Esophagus (tissue), 2 donors: ENCODE results near the gene NCOA7. TPM values are rescaled to one million over a fixed set of nuclear protein-coding genes. Genes with fewer than 3 reads are reported as not detected.

Experiments
- H3K27ac ChIP-seq, 2 donors: one replicate each; pipeline ENCODE4 v1.5.1; 2013; ENCODE audit warnings: low read depth in 2 of 2, mild to moderate bottlenecking in 2 of 2, inconsistent platforms in 1 of 2, low read length in 1 of 2, moderate library complexity in 1 of 2
- H3K27me3 ChIP-seq, 2 donors: one replicate each; pipeline ENCODE4 v1.6.1; 2013; ENCODE audit warnings: low read length in 2 of 2, control low read depth in 1 of 2, mild to moderate bottlenecking in 1 of 2; ENCODE audit not compliant: insufficient read depth in 2 of 2, control insufficient read depth in 1 of 2
- H3K36me3 ChIP-seq, 2 donors: one replicate each; pipeline ENCODE4 v1.6.1; 2013; ENCODE audit warnings: low read length in 1 of 2; ENCODE audit not compliant: control insufficient read depth in 2 of 2, insufficient read depth in 2 of 2
- H3K4me1 ChIP-seq, 2 donors: one replicate each; pipeline ENCODE4 v1.6.1; 2013; ENCODE audit warnings: low read length in 1 of 2; ENCODE audit not compliant: control insufficient read depth in 2 of 2, insufficient read depth in 2 of 2
- H3K4me3 ChIP-seq, 2 donors: one replicate each; pipeline ENCODE4 v1.5.1; 2013; ENCODE audit warnings: low read length in 2 of 2, mild to moderate bottlenecking in 2 of 2, low read depth in 1 of 2, moderate library complexity in 1 of 2
- H3K9me3 ChIP-seq, 2 donors: one replicate each; pipeline ENCODE4 v1.6.1; 2013; ENCODE audit warnings: mild to moderate bottlenecking in 2 of 2, low read depth in 1 of 2, low read length in 1 of 2, moderate library complexity in 1 of 2; ENCODE audit not compliant: control insufficient read depth in 2 of 2, insufficient read depth in 1 of 2
- WGBS, 2 donors: extraction: QIAGEN DNeasy Blood & Tissue Kit; methylation state at CpG; one replicate each; pipeline ENCODE4 v1.1.7; 2013; 5-methylcytosine and 5-hydroxymethylcytosine counted together
- polyA plus RNA-seq, 2 donors: library from polyadenylated mRNA; stranded (reverse); fragments of 200-250 nt; gene quantifications; one replicate each; pipeline ENCODE4 v1.2.3, GENCODE V29; 2013
- donor health status: healthy with polysubstance abuse.
- donor health status: Bipolar disorder and iron deficiency.

Gene NCOA7
- polyA plus RNA-seq, 2 donors, result 9.3 to 24.1 TPM

DNA sequence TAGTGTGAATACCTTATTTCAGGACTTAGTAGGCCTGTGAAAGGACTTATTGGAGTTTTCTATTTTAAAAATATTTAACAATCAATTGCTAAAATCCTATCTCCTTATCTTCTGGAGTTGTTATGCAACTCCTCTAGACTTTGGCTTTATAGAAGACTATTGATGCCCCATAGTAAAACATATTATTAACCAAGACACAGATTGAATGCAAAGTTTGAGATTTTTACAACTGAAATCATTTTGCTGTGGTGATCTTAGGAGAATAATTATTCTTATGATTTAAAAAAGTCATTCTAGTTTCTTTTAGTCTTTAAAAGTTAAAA is 36.9 kb upstream of the NCOA7 start:
- Histone ChIP-seq H3K4me3 (no peak overlapping the region), H3K27ac (no peak overlapping the region), H3K4me1 (no peaks in the 10 kb centered on the region), H3K27me3 (no peaks in the 10 kb centered on the region), H3K36me3 (no peaks in the 10 kb centered on the region), H3K9me3 (no peaks in the 10 kb centered on the region)

DNA sequence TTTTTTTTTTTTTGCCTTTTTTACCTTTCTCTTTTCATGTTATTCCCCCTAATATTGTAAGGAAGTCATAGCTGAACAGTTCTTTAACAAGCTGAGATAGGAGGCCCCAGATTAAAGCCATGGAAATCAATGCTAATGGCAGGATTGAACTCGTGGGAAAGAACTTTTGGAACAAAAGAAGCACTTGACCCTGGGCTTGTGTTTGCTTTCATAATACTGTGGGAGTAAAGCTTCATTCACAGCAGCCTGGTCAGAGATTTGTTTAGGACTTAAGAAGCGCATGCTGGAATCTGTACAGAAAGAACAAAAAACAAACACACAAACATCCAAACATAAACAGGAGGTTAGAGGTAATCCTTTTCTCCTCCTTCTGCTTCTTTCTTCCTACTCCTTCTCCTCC is 36.2 kb upstream of the NCOA7 start:
- WGBS, 2 donors, result 39 to 64% methylated on average over 2 of the region's 2 CpGs
- Histone ChIP-seq H3K4me1 (no peaks in the 10 kb centered on the region), H3K27ac (no peak overlapping the region), H3K9me3 (peaks cover 0 to 2% of the 10 kb centered on the region in 2 donors), H3K36me3 (peaks cover 0 to 3% of the 10 kb centered on the region in 2 donors), H3K27me3 (no peaks in the 10 kb centered on the region), H3K4me3 (no peak overlapping the region)

DNA sequence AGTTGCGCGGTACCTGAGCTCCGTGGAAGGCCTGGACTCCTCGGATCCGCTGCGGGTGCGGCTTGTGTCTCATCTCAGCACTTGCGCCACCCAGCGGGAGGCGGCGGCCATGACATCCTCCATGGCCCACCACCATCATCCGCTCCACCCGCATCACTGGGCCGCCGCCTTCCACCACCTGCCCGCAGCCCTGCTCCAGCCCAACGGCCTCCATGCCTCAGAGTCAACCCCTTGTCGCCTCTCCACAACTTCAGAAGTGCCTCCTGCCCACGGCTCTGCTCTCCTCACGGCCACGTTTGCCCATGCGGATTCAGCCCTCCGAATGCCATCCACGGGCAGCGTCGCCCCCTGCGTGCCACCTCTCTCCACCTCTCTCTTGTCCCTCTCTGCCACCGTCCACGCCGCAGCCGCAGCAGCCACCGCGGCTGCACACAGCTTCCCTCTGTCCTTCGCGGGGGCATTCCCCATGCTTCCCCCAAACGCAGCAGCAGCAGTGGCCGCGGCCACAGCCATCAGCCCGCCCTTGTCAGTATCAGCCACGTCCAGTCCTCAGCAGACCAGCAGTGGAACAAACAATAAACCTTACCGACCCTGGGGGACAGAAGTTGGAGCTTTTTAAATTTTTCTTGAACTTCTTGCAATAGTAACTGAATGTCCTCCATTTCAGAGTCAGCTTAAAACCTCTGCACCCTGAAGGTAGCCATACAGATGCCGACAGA is 31.4 kb upstream of the NCOA7 start:
- Histone ChIP-seq H3K4me3 (no peak overlapping the region), H3K36me3 (peaks cover 0 to 3% of the 10 kb centered on the region in 2 donors), H3K27me3 (peaks cover 0 to 3% of the 10 kb centered on the region in 2 donors), H3K9me3 (peaks cover 0 to 2% of the 10 kb centered on the region in 2 donors), H3K4me1 (no peaks in the 10 kb centered on the region), H3K27ac (no peak overlapping the region)
- WGBS, 2 donors, result 81 to 90% methylated on average over 42 of the region's 42 CpGs

DNA sequence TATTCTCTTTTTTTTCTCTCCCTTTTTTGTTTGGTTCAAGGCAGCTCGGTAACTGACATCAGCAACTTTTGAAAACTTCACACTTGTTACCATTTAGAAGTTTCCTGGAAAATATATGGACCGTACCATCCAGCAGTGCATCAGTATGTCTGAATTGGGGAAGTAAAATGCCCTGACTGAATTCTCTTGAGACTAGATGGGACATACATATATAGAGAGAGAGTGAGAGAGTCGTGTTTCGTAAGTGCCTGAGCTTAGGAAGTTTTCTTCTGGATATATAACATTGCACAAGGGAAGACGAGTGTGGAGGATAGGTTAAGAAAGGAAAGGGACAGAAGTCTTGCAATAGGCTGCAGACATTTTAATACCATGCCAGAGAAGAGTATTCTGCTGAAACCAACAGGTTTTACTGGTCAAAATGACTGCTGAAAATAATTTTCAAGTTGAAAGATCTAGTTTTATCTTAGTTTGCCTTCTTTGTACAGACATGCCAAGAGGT is 30.8 kb upstream of the NCOA7 start:
- Histone ChIP-seq H3K27ac (no peak overlapping the region), H3K9me3 (peaks cover 0 to 2% of the 10 kb centered on the region in 2 donors), H3K36me3 (peaks cover 0 to 3% of the 10 kb centered on the region in 2 donors), H3K4me3 (no peak overlapping the region), H3K27me3 (peaks cover 0 to 3% of the 10 kb centered on the region in 2 donors), H3K4me1 (no peaks in the 10 kb centered on the region)
- 72 to 73% methylated on average over 5 of the region's 5 CpGs for WGBS, 2 donors

DNA sequence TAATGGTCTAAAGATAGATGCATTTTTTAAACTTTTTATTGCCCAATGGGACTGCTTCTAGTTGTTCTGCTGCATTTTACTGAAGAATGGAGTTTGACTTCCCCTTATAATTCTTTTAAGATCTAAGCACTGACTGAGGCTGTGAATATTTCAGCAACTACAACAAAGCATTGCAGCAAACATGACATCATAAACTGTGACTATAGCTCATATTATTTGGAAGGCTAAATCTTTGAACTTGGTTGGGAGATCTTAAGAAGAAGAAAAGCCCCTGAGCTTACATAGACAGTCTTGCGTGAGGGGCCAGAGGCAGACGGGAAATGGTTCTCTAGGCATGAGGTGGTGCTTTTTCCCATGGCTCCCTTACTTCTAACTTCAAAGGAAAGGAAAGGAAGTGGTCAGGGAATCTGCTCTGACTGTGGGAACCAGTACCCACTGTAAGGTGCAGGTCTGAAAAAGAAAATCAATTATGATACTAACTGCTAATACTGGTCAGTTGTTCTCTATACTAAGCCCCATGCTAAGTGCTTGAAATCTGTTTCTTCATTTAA is 26.6 kb upstream of the NCOA7 start:
- no peak overlapping the region for H3K4me3 ChIP-seq
- no peaks in the 10 kb centered on the region for H3K4me1 ChIP-seq
- 73% methylated on average over 2 of the region's 2 CpGs for WGBS, 2 donors
- H3K27me3 ChIP-seq, result peaks cover 0 to 3% of the 10 kb centered on the region in 2 donors
- H3K36me3 ChIP-seq, result peaks cover 0 to 3% of the 10 kb centered on the region in 2 donors
- no peak overlapping the region for H3K27ac ChIP-seq
- peaks cover 0 to 1% of the 10 kb centered on the region in 2 donors for H3K9me3 ChIP-seq

DNA sequence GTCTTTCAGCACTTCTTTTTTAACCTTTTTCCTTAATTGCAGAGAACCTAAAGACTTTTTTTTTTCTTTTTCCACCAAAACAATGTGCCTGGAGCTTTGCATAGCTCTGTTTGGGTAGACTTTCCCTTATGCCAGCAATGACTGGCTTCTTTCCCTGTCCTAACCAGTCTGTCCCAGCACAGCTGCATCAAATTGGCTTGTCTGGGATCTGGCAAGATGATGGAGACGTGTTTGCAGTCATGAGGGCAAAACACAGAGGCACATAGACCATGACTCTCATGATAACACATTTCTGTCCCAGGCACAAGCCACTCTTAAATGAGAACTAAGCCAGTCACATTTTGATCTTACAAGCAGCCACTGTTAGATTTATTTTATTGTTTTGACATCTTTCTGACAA is 24.8 kb upstream of the NCOA7 start:
- Histone ChIP-seq H3K27ac (no peak overlapping the region), H3K4me3 (no peak overlapping the region), H3K4me1 (no peaks in the 10 kb centered on the region), H3K9me3 (no peaks in the 10 kb centered on the region), H3K36me3 (no peaks in the 10 kb centered on the region), H3K27me3 (no peaks in the 10 kb centered on the region)
- 55 to 71% methylated on average over 1 of the region's 1 CpG for WGBS, 2 donors

DNA sequence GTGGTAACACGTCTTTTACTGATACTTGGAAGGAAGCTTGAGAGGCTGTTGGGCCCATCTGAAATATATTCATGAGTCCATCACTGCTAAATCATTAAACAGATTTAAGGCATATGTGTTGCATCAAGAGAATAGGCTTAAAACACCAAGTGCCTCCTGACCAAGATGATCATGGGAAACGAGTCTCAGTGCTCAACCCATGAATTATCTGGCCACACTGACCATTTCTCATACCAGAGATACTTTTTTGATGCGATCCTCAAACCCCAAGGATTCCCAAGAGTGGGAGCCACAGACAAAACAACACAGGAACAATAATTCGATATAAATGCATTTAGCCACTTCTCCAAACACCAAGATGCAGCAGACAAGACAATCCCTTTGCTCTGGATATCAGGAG is 24.1 kb upstream of the NCOA7 start:
- Histone ChIP-seq H3K4me1 (no peaks in the 10 kb centered on the region), H3K27ac (no peak overlapping the region), H3K9me3 (no peaks in the 10 kb centered on the region), H3K27me3 (no peaks in the 10 kb centered on the region), H3K4me3 (no peak overlapping the region), H3K36me3 (no peaks in the 10 kb centered on the region)
- 78 to 82% methylated on average over 4 of the region's 4 CpGs for WGBS, 2 donors

DNA sequence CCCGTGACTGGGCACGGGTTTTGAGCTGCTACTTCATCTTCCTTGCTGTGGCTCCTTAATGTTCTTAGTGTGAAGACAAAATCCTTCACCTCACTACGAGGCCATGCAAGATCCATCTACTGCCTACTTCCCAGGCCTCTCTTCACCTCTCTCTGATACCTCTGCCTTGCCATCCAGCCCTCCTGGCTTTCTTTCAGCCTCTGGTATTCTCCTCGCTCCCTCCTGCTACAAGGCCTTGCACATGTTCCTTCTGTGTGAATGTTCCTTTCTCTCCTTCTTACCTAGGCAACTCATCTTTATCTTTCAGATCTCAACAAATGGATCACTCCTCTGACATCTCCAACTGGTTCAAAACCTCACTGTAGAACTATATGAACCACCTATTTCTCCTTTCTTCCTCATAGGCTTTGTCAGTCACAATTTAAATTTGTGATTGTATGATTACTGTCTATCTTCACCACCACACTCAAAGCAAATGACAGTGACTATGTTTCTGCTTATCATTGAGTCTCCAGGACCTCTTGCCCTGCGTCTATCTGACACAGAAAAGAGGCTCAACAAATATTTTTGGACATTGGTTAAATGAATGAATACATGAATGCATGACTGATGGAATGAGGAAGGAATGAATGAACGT is 21.5 kb upstream of the NCOA7 start:
- Histone ChIP-seq H3K4me1 (no peaks in the 10 kb centered on the region), H3K9me3 (no peaks in the 10 kb centered on the region), H3K36me3 (no peaks in the 10 kb centered on the region), H3K4me3 (no peak overlapping the region), H3K27ac (no peak overlapping the region), H3K27me3 (no peaks in the 10 kb centered on the region)
- WGBS, 2 donors, result 66 to 68% methylated on average over 6 of the region's 6 CpGs

DNA sequence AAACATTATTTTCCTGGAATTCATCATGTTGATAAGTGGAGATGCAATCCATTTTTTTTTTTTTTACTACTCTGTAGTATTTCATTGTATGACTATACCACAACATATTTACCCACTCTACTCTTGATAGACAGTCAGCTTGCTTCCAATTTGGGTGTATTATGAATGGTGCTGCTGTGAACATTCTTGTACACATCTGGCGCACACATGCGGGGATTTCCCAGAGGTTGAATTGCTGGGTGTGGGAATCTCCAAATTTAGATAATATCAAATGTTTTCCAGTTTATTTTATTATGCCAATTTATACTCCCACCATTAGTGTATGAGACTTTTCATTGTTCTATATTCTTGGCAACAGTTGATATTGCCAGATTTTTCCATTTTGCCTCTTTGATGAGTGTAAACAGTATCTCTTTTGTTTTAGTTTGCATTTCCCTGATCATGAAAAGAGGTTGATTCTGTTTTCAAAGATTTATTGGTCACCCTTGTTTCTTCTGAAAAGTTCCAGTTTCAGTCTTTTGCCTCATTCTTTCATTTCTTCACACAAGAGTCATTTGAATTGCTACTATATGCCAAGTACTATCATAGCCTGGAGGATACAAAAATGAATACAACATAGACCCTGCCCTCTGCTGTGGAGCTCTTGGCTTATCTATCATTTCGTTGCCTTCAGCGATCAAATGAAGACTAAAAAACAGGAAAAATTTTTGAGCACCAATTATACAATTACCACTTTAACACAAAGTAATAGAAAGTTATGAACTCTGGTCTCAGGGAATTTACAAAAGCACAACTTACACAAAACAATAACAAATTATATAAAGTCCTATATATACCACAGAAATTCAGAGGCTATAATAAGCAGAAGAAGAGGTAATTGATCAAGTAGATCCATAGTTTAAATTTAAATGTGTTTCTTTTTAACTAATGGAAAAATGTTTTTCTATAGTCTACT is 17.1 kb upstream of the NCOA7 start:
- Histone ChIP-seq H3K9me3 (no peaks in the 10 kb centered on the region), H3K27ac (no peak overlapping the region), H3K36me3 (no peaks in the 10 kb centered on the region), H3K27me3 (no peaks in the 10 kb centered on the region), H3K4me1 (no peaks in the 10 kb centered on the region), H3K4me3 (no peak overlapping the region)
- 71 to 79% methylated on average over 4 of the region's 4 CpGs for WGBS, 2 donors
